MM.1S (cell line): ENCODE data around the gene STK38L.

Experiments used
- DNase-seq: peaks from one replicate; pipeline ENCODE4 v3.0.0-alpha.2; 2015
- H2AFZ ChIP-seq: fragments of 300-600 bp; sonication (generic); 2 replicates; pipeline ENCODE4 v1.6.0; 2016; ENCODE audit warnings: antibody characterized with exemption, low read length
- H3F3A ChIP-seq: fragments of 300-600 bp; sonication (generic); 2 replicates; pipeline ENCODE4 v1.6.1; 2016; ENCODE audit warnings: mild to moderate bottlenecking, antibody characterized with exemption, low read length, moderate library complexity, mixed read lengths; ENCODE audit not compliant: insufficient read depth
- H3K27ac ChIP-seq: fragments of 300-600 bp; sonication (generic); 2 replicates; pipeline ENCODE4 v1.5.1; 2016; ENCODE audit warnings: mild to moderate bottlenecking, low read length
- H3K27me3 ChIP-seq: fragments of 300-600 bp; sonication (generic); replicated peaks from 2 replicates; pipeline ENCODE4 v1.6.0; 2016; ENCODE audit warnings: low read length; ENCODE audit not compliant: insufficient read depth
- H3K36me3 ChIP-seq: fragments of 300-600 bp; sonication (generic); replicated peaks from 2 replicates; pipeline ENCODE4 v1.6.1; 2016; ENCODE audit warnings: mild to moderate bottlenecking, low read length, mixed read lengths; ENCODE audit not compliant: insufficient read depth
- H3K4me1 ChIP-seq: fragments of 300-600 bp; sonication (generic); 2 replicates; pipeline ENCODE4 v1.6.1; 2016; ENCODE audit warnings: low read length, mixed read lengths
- H3K4me2 ChIP-seq: fragments of 300-600 bp; sonication (generic); 2 replicates; pipeline ENCODE4 v1.6.0; 2016; ENCODE audit warnings: low read depth, low read length
- H3K4me3 ChIP-seq: fragments of 300-600 bp; sonication (generic); 2 replicates; pipeline ENCODE4 v1.5.1; 2016; ENCODE audit warnings: low read length, mixed read lengths
- H3K79me2 ChIP-seq: fragments of 300-600 bp; sonication (generic); 2 replicates; pipeline ENCODE4 v1.6.1; 2016; ENCODE audit warnings: mixed run types, low read length, mixed read lengths
- H3K9ac ChIP-seq: fragments of 300-600 bp; sonication (generic); 2 replicates; pipeline ENCODE4 v1.6.1; 2016; ENCODE audit warnings: low read length, mixed read lengths
- H3K9me2 ChIP-seq: fragments of 300-600 bp; sonication (generic); replicated peaks from 2 replicates; pipeline ENCODE4 v1.6.1; 2016; ENCODE audit warnings: mild to moderate bottlenecking, low read length, mixed read lengths; ENCODE audit not compliant: insufficient read depth
- H3K9me3 ChIP-seq: fragments of 300-600 bp; sonication (generic); replicated peaks from 2 replicates; pipeline ENCODE4 v1.6.1; 2016; ENCODE audit warnings: mild to moderate bottlenecking, low read length, mixed read lengths; ENCODE audit not compliant: insufficient read depth
- H4K20me1 ChIP-seq: fragments of 300-600 bp; sonication (generic); 2 replicates; pipeline ENCODE4 v1.6.1; 2016; ENCODE audit warnings: mild to moderate bottlenecking, low read length, moderate library complexity, mixed read lengths; ENCODE audit not compliant: insufficient read depth
- CTCF ChIP-seq: fragments of 300-600 bp; sonication (generic); IDR thresholded peaks from 2 replicates; pipeline ENCODE4 v1.5.1; 2016; ENCODE audit warnings: antibody characterized with exemption, low read length, mixed read lengths
- EZH2 ChIP-seq: fragments of 300-600 bp; sonication (generic); optimal IDR thresholded peaks from 2 replicates; pipeline ENCODE3; 2017; ENCODE audit warnings: low read depth, mild to moderate bottlenecking, antibody characterized with exemption, low read length, mixed read lengths
- EZH2phosphoT487 ChIP-seq: fragments of 300-600 bp; sonication (generic); IDR thresholded peaks from 2 replicates; pipeline ENCODE4 v1.6.1; 2018; ENCODE audit warnings: antibody characterized with exemption, low read length

Gene STK38L

DNA sequence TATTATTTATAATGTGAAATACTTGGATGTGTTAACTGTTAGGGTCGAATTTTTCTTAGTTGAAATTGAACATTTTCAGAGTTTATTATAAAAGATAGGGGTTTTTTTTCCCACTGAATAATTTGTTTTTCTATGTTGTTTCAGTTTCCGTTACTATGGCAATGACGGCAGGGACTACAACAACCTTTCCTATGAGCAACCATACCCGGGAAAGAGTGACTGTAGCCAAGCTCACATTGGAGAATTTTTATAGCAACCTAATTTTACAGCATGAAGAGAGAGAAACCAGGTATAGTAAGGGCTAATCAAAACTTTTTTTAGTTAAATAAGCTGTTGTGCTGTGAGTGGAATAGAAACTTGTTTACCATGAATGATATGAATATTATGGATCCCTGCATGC is 53.5 kb downstream of the STK38L start:
- TF ChIP-seq EZH2phosphoT487 (no peak), EZH2 (no peak), CTCF (no peak)
- no peak for DNase-seq
- peaks cover 23% of the 10 kb centered on the region for H3K36me3 ChIP-seq
- 0 out of 2 replicates have a peak, but pooled peaks cover 11% of the 10 kb centered on the region for H3K4me1 ChIP-seq
- no peaks in the 10 kb centered on the region for H4K20me1 ChIP-seq
- peaks cover 95% of the 10 kb centered on the region for H3K79me2 ChIP-seq
- no peak overlapping the region for H3K9ac ChIP-seq
- no peak overlapping the region for H3K4me3 ChIP-seq
- no peak overlapping the region for H3K27ac ChIP-seq
- H3F3A ChIP-seq: peaks cover 13% of the 10 kb centered on the region
- H3K27me3 ChIP-seq: no peaks in the 10 kb centered on the region
- no peaks in the 10 kb centered on the region for H3K9me2 ChIP-seq
- no peak overlapping the region for H2AFZ ChIP-seq
- H3K9me3 ChIP-seq: no peaks in the 10 kb centered on the region
- H3K4me2 ChIP-seq: no peak overlapping the region

DNA sequence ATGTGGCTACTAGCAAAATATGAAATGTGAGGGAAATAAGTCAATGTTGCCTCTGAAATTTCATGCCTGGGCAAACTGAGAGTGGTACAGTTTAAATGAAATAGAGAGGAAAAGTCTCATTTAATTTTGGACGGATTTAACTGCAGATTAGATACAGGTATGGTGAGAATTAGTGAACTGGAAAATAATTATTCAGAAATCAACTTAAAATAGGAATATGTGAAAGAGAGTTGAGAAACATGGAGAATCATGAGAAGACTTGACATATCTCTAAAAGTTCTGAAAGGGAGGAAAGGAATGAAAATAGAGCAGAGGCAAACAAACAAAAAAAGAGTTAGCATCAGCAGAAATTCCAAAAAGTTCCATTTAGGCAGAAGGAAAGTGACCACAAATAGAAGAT is 55.0 kb downstream of the STK38L start:
- Histone ChIP-seq H3K4me3 (no peak overlapping the region), H3K4me2 (no peak overlapping the region), H3K27ac (no peak overlapping the region), H2AFZ (no peak overlapping the region), H3K36me3 (peaks cover 29% of the 10 kb centered on the region), H3F3A (peaks cover 25% of the 10 kb centered on the region), H3K9me2 (no peaks in the 10 kb centered on the region), H4K20me1 (no peaks in the 10 kb centered on the region), H3K79me2 (peaks cover 91% of the 10 kb centered on the region), H3K9ac (no peak overlapping the region), H3K9me3 (no peaks in the 10 kb centered on the region), H3K4me1 (peaks cover 21% of the 10 kb centered on the region), H3K27me3 (no peaks in the 10 kb centered on the region)
- DNase-seq: no peak
- no peak for TF ChIP-seq CTCF
- TF ChIP-seq EZH2: no peak

DNA sequence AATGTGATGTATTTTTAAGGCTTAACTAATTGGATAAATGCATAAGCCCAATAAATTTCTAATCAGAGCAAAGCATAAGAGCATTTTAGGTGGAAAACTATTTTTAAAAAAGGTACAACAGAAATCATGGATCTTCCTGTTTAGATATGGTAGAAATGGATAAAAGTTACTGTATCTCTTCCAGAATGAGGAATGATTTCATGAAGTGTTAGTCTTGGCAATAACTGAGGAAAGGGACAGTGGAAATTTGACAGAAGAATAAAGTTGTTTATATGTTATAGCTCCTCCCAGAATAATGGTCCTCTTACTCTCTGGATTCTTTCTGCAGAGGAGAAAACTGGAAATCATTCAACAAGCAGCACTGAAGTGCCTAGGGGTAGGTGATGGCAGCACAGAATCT is 56.1 kb downstream of the STK38L start:
- TF ChIP-seq CTCF (no peak), EZH2phosphoT487 (no peak), EZH2 (no peak)
- H3K9me2 ChIP-seq: no peaks in the 10 kb centered on the region
- H4K20me1 ChIP-seq: no peaks in the 10 kb centered on the region
- no peak overlapping the region for H3K9ac ChIP-seq
- no peak overlapping the region for H2AFZ ChIP-seq
- H3K36me3 ChIP-seq: peaks cover 29% of the 10 kb centered on the region
- no peaks in the 10 kb centered on the region for H3K27me3 ChIP-seq
- H3K4me1 ChIP-seq: peaks cover 26% of the 10 kb centered on the region
- no peaks in the 10 kb centered on the region for H3K9me3 ChIP-seq
- DNase-seq: no peak
- H3K79me2 ChIP-seq: peaks cover 84% of the 10 kb centered on the region
- H3K4me3 ChIP-seq: no peak overlapping the region
- no peak overlapping the region for H3K27ac ChIP-seq
- H3F3A ChIP-seq: peaks cover 36% of the 10 kb centered on the region
- no peak overlapping the region for H3K4me2 ChIP-seq
